LNCaP clone FGC (cell line): ENCODE measurements around the gene ARID3C.
"Not testable (repeated sequence)": the region's sequence is repeated elsewhere in the genome, so short reads cannot be mapped to it uniquely, and the experiment has no call there.

Experiments
- DNase-seq: peaks from one replicate; pipeline ENCODE4 v3.0.0-alpha.2; 2011; ENCODE audit warnings: low read depth
- H3K4me3 ChIP-seq: 2 replicates; pipeline ENCODE4 v1.5.1; 2011; ENCODE audit warnings: mild to moderate bottlenecking, low read depth, low read length, control low read depth
- TF ChIP-seq, protein P1 (sequence below): IDR thresholded peaks from 2 replicates; pipeline ENCODE4 v1.5.1; 2012; ENCODE audit warnings: mild to moderate bottlenecking; ENCODE audit not compliant: control insufficient read depth, insufficient read depth; ENCODE audit errors: extremely low read depth

Gene ARID3C

DNA sequence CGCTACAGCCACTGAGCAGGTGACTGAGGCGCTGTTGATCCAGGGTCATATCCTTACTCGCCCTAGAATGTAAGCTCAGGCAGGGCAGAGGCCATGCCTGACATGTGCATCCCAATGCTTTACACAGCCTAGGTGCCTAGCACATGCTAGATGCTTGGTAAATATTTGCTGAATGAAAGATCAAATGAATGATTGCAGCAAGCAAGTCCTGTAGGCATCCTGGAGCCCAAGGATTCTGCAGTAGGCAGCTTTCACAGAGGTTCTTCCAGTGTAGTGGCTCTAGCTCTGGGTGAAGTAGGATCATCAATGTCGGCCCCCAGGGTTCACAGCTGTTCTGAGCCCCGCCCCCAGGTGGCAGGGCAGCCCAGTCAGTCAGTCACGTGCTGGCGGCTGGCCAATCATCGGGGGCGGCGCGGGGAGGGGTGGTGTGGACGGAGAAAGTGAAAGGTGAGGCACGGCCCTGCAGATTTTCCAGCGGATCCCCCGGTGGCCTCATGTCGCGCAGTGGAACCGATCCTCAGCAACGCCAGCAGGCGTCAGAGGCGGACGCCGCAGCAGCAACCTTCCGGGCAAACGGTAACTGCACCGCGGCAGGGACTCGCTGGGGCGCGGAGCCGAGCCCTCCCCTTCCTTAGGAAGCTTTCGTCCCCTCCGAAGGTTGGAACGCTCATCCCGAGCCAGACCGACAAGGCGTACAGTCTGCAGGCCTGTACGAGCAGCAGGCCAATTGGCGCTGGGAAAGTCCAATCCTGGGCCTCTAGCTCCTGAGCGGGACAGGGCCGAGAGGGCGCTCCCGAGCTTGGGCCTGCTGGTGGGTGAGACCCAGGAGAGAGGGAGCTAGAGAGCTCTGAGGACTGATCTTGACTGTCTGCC, 17.6 kb upstream of the ARID3C start, which contains the start of gene GALT:
Gene GALT, plus strand, starts transcription at position 465 of the 873 bp plus-strand sequence. Its CDS starts 30 bp downstream, at position 495.
- peak; percentile 41 for DNase-seq
- peak within 1 kb of the TSS; percentile 71 for H3K4me3 ChIP-seq
- TF ChIP-seq, protein P1, sequence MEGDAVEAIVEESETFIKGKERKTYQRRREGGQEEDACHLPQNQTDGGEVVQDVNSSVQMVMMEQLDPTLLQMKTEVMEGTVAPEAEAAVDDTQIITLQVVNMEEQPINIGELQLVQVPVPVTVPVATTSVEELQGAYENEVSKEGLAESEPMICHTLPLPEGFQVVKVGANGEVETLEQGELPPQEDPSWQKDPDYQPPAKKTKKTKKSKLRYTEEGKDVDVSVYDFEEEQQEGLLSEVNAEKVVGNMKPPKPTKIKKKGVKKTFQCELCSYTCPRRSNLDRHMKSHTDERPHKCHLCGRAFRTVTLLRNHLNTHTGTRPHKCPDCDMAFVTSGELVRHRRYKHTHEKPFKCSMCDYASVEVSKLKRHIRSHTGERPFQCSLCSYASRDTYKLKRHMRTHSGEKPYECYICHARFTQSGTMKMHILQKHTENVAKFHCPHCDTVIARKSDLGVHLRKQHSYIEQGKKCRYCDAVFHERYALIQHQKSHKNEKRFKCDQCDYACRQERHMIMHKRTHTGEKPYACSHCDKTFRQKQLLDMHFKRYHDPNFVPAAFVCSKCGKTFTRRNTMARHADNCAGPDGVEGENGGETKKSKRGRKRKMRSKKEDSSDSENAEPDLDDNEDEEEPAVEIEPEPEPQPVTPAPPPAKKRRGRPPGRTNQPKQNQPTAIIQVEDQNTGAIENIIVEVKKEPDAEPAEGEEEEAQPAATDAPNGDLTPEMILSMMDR = peak; percentile 57

DNA sequence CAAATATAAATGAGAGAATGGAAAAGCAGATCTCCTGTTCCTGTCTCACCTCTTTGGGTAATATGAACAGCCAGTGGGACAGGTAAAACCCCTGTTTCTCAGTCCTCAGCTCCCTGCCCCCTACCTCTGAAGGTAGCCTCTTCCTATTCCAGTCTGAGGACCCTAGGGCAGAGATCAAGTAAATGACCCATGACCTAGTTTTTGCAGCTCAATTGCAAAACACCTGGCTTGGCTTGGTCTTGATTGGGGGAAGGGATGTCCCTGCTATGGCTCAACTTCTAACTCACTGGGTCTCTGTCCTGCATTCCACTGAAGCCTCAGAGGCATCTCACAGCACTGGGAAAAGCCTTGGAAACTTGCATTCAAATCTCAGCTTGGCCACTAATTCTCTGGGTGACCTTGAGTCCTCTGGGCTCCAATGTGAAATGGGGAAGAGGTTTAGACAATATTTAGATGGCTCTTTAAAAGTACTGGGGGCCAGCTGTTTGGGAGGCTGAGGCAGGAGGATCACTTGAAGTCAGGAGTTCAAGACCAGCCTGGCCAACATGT, 16.0 kb upstream of the ARID3C start:
- no peak overlapping the region for H3K4me3 ChIP-seq
- DNase-seq = no peak
- TF ChIP-seq, protein P1 = no peak

DNA sequence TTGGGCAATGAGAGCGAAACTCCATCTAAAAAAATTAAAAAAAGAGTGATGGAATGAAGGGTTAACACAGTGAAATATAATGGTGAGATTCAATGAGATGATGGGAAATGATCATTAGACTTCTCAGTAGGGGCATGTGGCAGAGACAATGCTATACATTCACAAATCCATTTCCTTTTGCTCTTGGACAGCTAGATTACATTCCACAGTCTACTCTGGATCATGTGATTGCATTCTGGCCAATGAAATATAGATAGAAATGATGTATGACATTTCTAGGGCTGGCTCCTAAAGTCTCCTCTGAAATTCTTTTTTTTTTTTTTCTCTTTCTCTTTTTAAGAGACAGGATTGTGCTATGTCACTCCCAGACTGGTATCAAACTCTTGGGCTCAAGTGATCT, 13.8 kb upstream of the ARID3C start:
- TF ChIP-seq, protein P1 = no peak
- DNase-seq = no peak
- H3K4me3 ChIP-seq = no peak overlapping the region

DNA sequence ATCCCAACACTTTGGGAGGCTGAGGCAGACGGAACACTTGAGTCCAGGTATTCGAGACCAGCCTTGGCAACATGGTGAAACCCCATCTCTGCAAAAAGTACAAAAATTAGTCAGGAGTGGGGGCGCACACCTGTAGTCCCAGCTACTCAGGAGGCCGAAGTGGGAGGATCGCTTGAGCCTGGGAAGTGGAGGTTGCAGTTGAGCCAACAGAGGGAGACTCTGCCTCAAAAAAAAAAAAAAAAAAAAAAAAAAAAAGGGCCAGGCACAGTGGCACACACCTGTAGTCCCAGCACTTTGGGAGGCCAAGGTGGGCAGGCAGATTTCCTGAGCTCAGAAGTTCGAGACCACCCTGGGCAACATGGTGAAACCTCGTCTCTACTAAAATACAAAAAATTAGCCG, 10.5 kb upstream of the ARID3C start:
- DNase-seq, H3K4me3 ChIP-seq: not testable (repeated sequence)

DNA sequence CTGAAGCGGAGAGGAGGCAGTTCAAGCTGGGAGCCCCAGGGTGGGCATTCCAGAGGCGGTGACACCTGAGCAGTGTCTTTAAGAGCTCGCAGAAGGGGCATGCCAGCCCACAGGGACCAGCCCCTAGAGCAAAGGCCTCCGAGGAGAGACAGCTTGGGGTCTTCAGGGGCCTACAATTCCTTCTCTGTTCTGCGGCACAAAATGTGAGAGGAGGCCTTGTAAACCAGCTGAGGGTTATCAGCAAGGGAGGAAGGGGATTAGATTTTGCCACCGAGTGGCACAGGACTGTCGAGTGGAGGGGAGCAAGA, 9.2 kb upstream of the ARID3C start:
- DNase-seq = no peak
- H3K4me3 ChIP-seq = peak overlapping the region; percentile 83
- TF ChIP-seq, protein P1 = no peak

DNA sequence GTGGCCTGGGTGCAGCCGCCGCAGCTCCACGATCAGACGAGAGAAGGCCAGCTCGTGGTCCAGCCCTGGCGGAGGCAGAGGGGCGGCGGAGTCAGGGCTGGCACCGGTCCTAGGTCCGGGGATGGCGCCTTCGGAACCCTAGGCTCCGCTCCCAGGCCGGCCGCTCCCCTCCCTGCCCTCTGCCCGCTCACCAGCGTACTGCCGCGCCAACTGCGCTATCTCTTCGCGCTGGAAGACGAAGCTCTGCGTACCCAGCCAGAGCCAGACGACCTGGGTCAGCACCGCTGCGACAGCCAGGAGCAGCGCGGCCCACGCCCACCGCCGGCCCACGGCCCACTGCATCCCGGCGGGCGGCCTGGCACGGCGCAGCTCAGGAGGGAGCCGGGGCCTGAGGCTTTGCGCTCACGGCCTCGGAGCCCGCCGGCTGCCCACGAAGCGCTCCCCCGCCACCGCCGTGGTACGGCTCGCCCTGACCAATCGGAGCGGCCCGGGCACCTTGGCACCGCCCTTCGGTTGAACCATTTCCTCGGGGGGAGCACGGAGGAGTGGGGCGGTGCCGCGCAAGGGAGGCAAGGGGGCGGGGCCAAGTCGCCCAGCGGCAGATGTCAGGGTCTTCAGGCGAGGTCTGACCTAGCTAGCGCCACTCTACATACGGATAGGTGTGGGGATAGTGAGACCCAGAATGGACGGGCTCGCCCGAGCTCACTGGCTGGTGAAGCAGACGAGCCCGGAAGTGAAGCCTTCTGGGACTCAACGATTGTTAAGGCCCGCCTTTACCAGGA, 8.7 kb upstream of the ARID3C start, which contains the start of gene SIGMAR1:
Gene SIGMAR1, minus strand, starts transcription at position 432 of the 782 bp plus-strand sequence. Its CDS starts 90 bp downstream, at position 342.
- DNase-seq = peak; percentile 76
- TF ChIP-seq, protein P1 = no peak
- H3K4me3 ChIP-seq = peak within 1 kb of the TSS; percentile 83

DNA sequence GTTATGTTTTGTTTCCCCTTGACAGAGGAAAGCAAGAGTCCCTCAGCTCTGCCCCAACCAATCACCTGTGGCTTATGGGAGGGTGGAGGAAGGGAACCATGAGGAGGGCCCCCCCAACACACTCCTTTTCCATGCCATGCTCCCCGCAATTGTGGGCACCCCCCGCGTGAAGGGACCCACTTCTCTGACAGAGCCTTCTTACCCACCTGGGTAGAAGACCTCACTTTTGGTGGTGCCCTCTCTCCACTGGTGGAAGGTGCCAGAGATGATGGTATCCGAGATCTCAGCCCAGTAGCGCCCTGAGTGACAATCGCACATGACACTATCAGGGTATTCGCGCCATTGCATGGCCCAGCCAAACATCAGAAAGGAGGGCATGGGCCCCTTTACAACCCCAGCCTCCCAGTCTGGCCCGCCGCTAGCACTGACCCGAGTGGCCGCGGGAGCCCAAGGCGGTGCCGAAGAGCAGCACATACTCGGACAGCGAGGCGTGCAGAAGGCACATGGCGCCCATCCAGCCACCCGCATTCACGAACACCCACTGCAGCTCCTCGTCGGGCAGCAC, 8.0 kb upstream of the ARID3C start:
- TF ChIP-seq, protein P1 = no peak
- peak overlapping the region; percentile 83 for H3K4me3 ChIP-seq
- DNase-seq = no peak
